ENCODE data around the gene TMEM129. TPM values are rescaled to one million over a fixed set of nuclear protein-coding genes. Genes with fewer than 3 reads are reported as not detected.
"Not testable (repeated sequence)": the region's sequence is repeated elsewhere in the genome, so short reads cannot be mapped to it uniquely, and the experiment has no call there.

Gene TMEM129
- total RNA-seq, 3 donors from 2014 or later, result 43.7 to 57.0 (median 55.6) TPM

GRCh38 chr4:1675136-1675801 is 45.9 kb downstream of the TMEM129 start:
- Histone ChIP-seq H3K9me3 (no peaks in the 10 kb centered on the region), H3K4me3 (no peak overlapping the region), H3K4me1 (ENCODE audit: low read depth) (no peaks in the 10 kb centered on the region), H3K36me3 (ENCODE audit: low read depth) (no peaks in the 10 kb centered on the region)
- DNase-seq (no peak), ATAC-seq (no peak)
- intact Hi-C loops (cut with DNase I, micrococcal nuclease), result no loop called here
- TF ChIP-seq CTCF (IDR thresholded peaks at IDR 0.05), result no peak

GRCh38 chr4:1674682-1675081 is 46.4 kb downstream of the TMEM129 start:
- ATAC-seq (no peak), DNase-seq (no peak)
- no peaks in the 10 kb centered on the region for H3K9me3 ChIP-seq
- H3K36me3 ChIP-seq (ENCODE audit: low read depth), result no peaks in the 10 kb centered on the region
- no peaks in the 10 kb centered on the region for H3K4me1 ChIP-seq (ENCODE audit: low read depth)
- no peak for TF ChIP-seq CTCF (IDR thresholded peaks at IDR 0.05)
- intact Hi-C loops (cut with DNase I, micrococcal nuclease), result no loop called here
- H3K4me3 ChIP-seq, result no peak overlapping the region

- Histone ChIP-seq H3K36me3 (ENCODE audit: low read depth) (no peaks in the 10 kb centered on the region), H3K9me3 (no peaks in the 10 kb centered on the region), H3K4me1 (ENCODE audit: low read depth) (no peaks in the 10 kb centered on the region), H3K4me3 (no peak overlapping the region)
- DNase-seq (no peak), ATAC-seq (no peak)
- no peak for TF ChIP-seq CTCF (IDR thresholded peaks at IDR 0.05)
- intact Hi-C loops (cut with DNase I, micrococcal nuclease), result no loop called here
Observed at GRCh38 chr4:1673671-1674070, 47.5 kb downstream of the TMEM129 start.

GRCh38 chr4:1671011-1671410 is 50.1 kb downstream of the TMEM129 start:
- intact Hi-C loops (cut with DNase I, micrococcal nuclease); DNase-seq; H3K4me3 ChIP-seq; H3K36me3 ChIP-seq (ENCODE audit: low read depth); ATAC-seq; H3K4me1 ChIP-seq (ENCODE audit: low read depth); H3K9me3 ChIP-seq: not testable (repeated sequence)

- Histone ChIP-seq H3K4me1 (ENCODE audit: low read depth) (no peaks in the 10 kb centered on the region), H3K4me3 (no peak overlapping the region), H3K9me3 (no peaks in the 10 kb centered on the region), H3K36me3 (ENCODE audit: low read depth) (no peaks in the 10 kb centered on the region)
- DNase-seq (no peak), ATAC-seq (no peak)
- intact Hi-C loops (cut with DNase I, micrococcal nuclease), result no loop called here
- no peak for TF ChIP-seq CTCF (IDR thresholded peaks at IDR 0.05)
Observed at GRCh38 chr4:1670279-1670678, 50.8 kb downstream of the TMEM129 start.

GRCh38 chr4:1669850-1670249 is 51.3 kb downstream of the TMEM129 start:
- no peak overlapping the region for H3K4me3 ChIP-seq
- no peak for TF ChIP-seq CTCF (IDR thresholded peaks at IDR 0.05)

More at GRCh38 chr4:1669850-1670249, 51.3 kb downstream of the TMEM129 start:
- Histone ChIP-seq H3K36me3 (ENCODE audit: low read depth) (no peaks in the 10 kb centered on the region), H3K9me3 (no peaks in the 10 kb centered on the region), H3K4me1 (ENCODE audit: low read depth) (no peaks in the 10 kb centered on the region)
- ATAC-seq (no peak), DNase-seq (no peak)
- intact Hi-C loops (cut with DNase I, micrococcal nuclease), result no loop called here
